HG03354 (cell line): ENCODE measurements around the gene SYNDIG1.
"Not testable (repeated sequence)": the region's sequence is repeated elsewhere in the genome, so short reads cannot be mapped to it uniquely, and the experiment has no call there.

Source experiments
- ATAC-seq: cut with Tn5 transposase; IDR thresholded peaks from one replicate; pipeline ENCODE4 v1.9.1; 2021; ENCODE audit warnings: mild to moderate bottlenecking; ENCODE audit not compliant: unreplicated experiment, poor library complexity, severe bottlenecking

SYNDIG1 gene

GRCh38 chr20:24506696-24507095, 37.3 kb downstream of the SYNDIG1 start:
- ATAC-seq, result no peak

- ATAC-seq, result no peak
Measured at GRCh38 chr20:24507182-24507853, 37.9 kb downstream of the SYNDIG1 start.

- ATAC-seq, result not testable (repeated sequence)
Measured at GRCh38 chr20:24512441-24512840, 43.0 kb downstream of the SYNDIG1 start.

DNA sequence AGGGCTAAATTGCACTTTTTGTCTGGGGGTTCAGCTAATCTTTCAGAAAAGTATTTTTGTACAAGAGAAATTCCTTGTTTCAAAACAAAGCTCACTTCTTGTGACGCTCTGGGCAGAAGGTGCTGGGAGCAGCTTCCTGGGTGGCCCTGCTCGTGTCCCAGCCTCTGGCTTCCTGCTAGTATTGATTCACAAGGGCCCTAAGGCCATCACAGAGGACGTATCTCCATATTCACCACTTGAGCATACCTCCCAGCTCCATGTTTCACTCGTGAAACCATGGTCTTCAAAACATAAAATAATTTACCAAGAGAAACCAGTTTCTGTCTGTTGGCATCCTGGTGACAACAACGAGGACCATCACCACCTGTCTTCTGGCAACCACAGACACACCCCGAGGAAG, 49.1 kb downstream of the SYNDIG1 start:
- ATAC-seq, result no peak

- ATAC-seq, result no peak
Measured at GRCh38 chr20:24519476-24519875, 50.0 kb downstream of the SYNDIG1 start.

DNA sequence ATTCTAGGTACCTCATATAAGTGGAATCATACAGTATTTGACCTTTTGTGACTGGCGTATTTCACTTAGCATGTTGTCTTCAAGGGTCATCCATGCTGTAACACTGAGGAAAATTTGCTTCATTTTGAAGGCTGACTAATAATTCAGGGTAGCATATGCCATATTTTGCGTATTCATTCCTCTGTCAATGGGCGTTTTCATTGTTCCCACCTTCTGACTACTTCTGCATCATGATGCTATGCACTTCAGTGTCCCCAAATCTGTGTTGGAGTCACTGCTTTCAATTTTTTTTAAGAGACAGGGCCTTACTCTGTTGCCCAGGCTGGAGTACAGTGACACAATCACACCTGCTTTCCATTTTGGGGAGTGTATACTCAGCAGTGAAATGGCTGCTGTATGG, 51.6 kb downstream of the SYNDIG1 start:
- ATAC-seq, result no peak

DNA sequence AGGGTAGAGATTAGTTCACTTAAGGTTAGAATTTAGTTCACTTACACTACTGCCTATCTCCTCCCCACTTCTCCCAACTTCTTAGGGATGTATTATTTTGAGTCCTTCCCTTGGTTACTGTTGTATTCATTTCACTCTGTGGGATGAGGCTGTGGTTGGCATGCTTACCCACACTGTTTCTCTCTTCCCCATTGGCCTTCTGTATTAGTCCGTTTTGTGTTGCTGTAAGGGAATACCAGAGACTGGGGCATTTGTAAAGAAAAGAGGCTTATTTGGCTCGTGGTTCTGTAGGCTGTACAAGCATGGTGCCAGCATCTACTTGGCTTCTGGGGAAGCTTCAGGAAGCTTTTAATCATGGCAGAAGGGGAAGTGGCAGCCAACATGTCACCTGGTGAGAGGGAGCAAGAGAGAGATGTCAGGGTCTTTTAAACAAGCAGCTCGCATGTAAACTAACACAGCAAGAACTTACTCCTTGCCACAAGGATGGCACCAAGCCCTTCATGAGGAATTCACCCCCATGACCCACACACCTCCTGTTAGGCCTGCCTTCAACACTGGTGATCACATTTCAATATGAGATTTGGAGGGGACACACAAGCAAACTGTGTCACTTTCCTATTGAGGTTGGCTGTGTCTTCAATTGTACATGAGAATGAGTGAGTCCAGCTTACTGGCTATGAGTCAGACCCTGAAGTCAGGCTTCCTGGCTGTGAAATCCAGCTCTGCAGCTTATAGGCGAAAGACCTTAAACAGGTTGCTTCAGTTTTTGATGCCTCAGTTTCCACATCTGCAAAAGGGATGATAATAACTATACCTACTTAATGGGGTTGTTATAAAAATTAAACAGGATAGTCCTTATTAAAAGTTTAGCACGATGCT, 53.3 kb downstream of the SYNDIG1 start:
- no peak for ATAC-seq

DNA sequence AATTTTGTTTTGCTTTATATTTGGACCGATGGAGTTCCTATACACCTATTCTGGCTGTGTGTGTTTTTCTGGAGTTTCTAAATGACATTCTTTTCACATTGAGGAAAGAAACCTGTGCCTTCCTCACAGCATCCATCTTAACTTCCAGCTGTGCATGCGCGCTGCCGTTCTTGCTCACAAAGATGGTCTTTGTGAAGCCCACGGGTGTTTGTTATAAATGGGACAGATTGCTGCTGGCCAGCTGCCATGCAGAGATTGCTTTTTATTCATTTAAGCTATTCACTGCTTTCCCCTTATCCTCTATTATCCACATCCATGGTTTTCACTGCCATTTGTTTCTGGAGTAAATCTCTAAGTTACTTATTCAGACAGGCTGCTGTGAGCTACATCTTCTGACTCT, 54.2 kb downstream of the SYNDIG1 start:
- no peak for ATAC-seq

DNA sequence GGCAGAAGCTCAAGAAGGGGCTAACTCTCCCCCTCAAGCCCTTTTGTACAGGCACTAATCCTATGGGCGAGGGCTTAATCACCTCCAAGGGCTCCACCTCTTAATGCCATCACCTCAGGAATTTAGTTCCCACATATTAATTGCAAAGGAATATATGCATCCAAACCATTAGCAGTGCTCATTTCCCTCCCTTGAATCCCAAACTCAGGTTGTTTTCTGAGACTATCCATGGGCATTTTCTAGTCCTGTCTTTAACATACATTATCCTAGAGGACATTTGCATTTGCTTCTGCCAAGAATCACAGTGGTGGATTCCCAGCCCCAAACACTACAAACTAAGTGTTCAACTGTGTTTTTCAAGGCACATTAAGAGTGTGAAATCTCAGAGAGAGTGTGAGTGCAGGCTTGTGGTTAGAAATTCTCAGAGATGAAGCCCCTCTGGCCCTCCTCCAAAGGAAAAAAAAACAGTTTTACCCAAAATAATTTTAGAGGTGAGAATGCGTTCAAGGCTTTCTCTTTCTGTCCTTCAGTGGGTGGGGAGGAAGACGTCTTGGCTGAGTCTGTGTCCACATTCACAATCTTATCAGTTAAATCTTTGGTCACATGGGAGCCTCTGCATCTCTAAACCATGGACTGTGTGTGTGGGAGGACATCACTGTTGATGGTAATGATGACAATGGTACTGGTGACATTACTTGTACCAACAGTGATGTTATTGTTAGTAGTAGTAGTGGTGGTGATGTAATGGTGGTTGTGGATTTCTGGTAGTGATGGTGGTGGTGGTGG, 59.3 kb downstream of the SYNDIG1 start:
- no peak for ATAC-seq

DNA sequence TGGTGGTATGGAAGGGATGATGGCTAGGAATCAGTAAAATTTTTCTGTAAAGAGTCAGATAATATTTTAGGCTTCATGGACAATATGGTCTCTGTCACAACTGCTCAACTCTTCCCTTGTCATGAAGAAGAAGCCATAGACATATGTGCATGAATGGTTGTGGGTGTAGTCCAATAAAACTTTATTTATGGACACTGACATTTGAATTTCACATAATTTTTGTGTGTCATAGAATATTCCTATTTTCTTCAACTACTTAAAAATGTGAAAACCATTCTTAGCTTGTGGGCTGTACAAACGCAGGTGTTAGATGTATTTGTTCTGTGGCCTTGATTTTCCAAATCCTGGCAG, 59.9 kb downstream of the SYNDIG1 start:
- no peak for ATAC-seq

GRCh38 chr20:24530131-24530680, 60.8 kb downstream of the SYNDIG1 start:
- ATAC-seq, result no peak

DNA sequence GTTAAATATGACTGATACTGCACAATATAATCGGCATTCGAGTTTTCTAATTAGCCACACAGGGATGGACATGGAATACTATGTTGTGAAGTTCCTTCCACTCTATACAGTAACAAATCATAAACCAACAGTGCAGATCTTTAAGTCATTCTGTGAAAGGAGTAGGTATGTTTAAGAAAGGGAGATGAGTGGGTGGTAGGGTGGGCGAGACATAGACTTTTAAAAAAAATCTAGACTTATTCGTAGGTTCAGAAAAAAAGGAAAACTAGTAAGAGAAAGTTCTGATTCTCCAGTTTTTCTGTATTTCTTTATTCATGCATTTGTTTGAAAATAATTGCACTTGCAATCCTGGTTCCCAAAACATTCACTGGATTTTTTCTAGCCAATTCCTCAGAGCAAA, 61.8 kb downstream of the SYNDIG1 start:
- ATAC-seq, result no peak

DNA sequence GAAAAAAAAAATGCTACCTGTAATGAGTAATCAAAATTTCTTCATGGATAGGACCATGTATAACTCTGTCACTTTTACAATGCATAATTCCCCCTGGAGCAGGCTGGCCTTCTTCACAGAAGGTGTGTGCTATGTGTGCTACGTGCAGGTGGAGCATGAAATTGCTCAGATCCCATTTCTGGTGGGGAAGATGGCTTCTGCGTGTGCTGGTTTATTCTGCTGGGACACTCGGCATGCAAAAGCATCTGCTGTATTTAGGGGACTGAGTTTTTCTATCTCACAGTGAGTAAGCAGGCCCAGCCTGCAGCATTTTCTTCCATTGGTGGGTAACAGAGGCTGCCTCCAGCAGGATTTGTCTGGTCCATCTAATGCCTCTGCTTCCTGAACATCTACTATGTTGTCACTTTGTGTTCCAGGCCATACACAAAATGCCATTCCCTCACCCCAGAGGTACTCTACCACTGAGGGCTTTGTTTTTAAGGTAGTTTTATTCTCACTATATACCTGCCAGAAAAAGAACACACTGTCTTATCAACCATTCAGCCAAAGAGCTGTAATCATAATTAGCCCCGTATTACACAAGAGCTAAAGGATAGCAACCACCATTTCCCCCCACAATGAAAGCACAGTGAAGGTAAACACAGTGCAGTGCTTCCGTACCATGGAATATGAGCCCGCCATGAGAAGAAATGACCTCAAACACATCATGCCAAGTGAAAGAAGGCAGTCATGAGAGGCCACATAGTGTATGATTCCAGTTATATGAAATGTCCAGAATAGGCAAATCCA, 62.4 kb downstream of the SYNDIG1 start:
- ATAC-seq, result no peak

- ATAC-seq, result no peak
Measured at GRCh38 chr20:24533449-24533848, 64.0 kb downstream of the SYNDIG1 start.

DNA sequence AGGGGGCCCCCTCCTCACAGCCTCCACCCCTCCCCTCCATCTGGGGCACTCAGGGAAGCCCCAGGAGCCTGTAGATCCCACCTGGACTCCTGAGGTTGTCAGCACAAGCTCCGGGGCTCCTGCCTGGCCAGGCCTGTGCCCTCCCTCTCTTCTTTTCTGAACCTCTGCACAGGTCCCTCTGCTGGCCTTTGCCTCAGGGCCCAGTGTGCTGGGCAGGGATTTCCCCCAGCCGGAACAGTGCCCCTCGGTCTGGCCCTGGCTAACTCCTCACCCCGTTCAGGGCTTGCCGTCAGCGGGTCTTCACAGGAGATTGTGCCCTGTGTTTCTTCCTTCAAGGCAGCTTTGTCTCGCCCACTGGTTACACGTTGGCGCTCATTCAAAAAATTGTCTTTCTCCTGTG, 64.9 kb downstream of the SYNDIG1 start:
- no peak for ATAC-seq

GRCh38 chr20:24535941-24536730, 66.7 kb downstream of the SYNDIG1 start:
- ATAC-seq, result no peak

- no peak for ATAC-seq
Measured at GRCh38 chr20:24537210-24537609, 67.8 kb downstream of the SYNDIG1 start.

GRCh38 chr20:24542721-24543120, 73.3 kb downstream of the SYNDIG1 start:
- no peak for ATAC-seq

DNA sequence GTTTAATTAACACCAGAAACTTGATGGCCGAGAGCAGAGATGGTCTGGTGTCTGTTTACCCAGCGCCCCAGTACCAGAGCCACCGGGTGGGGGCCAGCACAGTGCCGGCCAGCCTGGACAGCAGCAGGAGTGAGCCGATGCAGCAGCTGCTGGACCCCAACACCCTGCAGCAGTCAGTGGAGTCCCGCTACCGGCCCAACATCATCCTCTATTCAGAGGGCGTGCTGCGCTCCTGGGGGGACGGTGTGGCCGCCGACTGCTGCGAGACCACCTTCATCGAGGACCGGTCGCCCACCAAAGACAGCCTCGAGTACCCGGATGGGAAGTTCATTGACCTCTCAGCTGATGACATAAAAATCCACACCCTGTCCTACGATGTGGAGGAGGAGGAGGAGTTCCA, 73.7 kb downstream of the SYNDIG1 start:
- ATAC-seq, result no peak
